ENCODE measurements around the gene ANKRD66. TPM values are rescaled to one million over a fixed set of nuclear protein-coding genes. Genes with fewer than 3 reads are reported as not detected.
"Not testable (repeated sequence)": the region's sequence is repeated elsewhere in the genome, so short reads cannot be mapped to it uniquely, and the experiment has no call there.

The ANKRD66 gene
- total RNA-seq, 2 donors from 2014 or later: not detected

DNA sequence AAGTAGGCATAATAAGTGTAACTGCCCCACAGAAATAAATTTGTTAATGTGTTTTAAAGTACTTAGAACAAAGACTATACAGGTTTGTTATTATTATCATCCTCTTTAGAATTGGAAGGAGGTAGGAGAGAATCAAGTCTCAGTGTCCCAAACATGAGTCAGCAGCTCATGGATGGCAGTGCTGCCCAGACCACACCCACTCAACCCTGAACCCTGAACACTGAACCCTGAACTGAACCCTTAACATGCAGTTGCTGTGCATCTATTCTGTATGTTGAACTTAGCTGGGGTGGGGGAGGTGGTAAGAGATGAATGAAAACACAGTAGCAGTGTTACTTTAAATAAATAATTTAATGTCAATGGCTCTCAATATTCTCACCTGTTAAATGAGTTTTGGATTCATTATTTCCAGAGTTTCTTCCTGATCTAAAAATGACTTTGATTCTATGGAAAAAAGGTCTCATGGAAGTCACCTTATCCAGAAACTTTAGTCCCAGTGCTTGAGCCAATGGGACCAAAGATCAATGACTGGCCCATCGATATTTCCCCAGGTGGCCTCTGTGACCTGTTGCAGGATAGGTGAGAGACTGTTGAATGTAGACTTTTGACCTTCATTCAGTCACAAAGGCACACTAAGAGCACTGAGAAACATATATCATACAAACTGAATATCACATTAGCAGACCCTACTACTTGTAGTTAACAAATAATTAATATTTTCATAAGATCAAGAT is 3.1 kb upstream of the ANKRD66 start:
- H3K36me3 Mint-ChIP-seq: no peaks in the 10 kb centered on the region
- ATAC-seq: no peak
- no peak overlapping the region for H3K27ac Mint-ChIP-seq
- no peak for DNase-seq (ENCODE audit: low spot score in 2 of 2)
- H3K9me3 Mint-ChIP-seq: peaks cover 0 to 4% of the 10 kb centered on the region in 2 donors

DNA sequence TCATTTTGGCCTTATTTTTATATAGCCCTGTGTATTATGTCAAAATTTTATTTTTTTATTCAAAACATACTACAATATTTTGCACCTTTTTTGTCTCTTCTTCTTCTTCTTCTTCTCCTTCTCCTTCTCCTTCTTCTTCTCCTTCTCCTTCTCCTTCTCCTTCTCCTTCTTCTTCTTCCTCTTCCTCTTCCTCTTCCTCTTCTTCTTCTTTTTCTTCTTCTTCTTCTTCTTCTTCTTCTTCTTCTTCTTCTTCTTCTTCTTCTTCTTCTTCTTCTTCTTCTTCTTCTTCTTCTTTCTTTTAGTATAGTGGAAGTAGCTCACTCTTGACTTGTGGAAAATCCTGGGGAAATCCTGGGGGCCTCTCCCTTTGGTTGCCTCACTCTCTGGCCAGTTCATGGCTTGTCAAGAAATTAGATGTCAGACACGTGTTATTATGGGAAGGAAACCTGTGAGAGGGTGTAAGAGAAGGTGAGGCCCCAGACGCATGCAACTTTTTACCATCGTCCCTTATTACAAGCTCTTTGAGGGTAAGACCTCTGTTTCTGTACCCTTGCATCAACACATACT is 2.5 kb upstream of the ANKRD66 start:
- H3K36me3 Mint-ChIP-seq; ATAC-seq; H3K27ac Mint-ChIP-seq; DNase-seq (ENCODE audit: low spot score in 2 of 2); H3K9me3 Mint-ChIP-seq: not testable (repeated sequence)

DNA sequence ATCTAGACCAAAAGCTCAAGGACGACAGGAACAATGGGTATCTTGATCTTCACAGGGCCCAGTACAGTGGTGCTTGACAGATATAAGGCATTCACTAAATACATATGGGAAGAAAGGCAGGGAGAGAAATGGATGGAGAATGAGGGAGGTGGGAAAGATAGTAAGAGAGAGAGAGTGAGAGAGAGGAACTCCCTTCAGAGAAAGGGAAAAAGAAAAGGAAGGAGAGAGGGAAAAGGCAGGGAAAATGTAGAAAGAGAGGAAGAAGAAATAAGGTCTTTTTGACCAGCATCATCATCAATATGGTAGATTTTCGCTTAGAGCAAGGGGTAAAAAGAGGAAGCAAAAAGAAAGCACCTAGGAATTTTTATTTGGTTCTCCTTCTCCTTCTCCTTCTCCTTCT is 760 bp upstream of the ANKRD66 start:
- Mint-ChIP-seq H3K9me3 (peaks cover 0 to 4% of the 10 kb centered on the region in 2 donors), H3K36me3 (no peaks in the 10 kb centered on the region), H3K27ac (no peak overlapping the region)
- DNase-seq (ENCODE audit: low spot score in 2 of 2) (no peak), ATAC-seq (no peak)

DNA sequence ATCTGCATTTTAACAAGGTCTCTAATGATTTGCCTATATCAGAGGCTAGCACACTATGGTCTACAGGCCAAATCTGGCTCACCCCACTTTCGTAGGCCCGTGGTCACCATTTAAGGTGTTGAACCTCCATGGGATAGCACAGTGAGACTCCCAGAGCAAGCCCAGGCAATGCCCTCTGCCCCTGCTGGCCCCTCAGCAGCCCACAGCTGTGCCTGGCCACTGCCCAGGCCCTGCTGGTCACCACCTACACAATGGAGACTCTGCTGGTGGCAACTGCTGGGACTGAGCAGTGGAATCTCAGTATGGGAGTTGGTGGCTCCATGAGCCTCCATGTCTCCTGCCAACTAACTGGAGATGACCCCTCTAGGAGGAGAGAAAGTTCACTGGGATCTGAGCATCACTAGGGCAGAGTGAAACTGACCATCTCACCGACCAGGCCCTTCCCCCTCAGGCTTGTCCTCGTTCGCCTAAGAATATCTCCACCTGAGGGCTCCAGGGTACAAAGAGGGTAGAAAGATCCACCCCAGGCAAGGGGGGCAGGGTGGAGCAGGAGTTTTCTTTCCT is 2.3 kb downstream of the ANKRD66 start:
- ATAC-seq: no peak

DNA sequence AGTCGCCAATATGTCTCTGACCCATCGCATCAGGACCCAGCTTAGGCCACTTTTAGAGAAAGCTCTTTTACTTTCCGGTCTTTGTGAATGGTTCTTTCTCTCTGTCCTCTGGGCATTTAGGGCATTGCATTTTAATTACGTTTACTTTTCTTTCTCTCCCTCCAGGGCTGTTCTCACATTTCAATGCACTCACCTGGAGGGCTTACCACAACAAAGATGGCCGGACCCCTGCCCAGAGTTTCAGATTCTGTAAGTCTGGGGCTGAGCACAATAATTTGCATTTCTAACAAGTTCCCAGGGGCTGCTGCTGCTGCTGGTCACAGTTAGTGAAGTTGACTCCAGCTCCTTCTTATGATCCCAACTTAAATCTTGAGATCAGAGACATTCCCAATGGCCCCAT is 3.0 kb downstream of the ANKRD66 start:
- no peak overlapping the region for H3K27ac Mint-ChIP-seq
- DNase-seq (ENCODE audit: low spot score in 2 of 2) (no peak), ATAC-seq (no peak)
- H3K9me3 Mint-ChIP-seq: peaks cover 0 to 4% of the 10 kb centered on the region in 2 donors
- no peaks in the 10 kb centered on the region for H3K36me3 Mint-ChIP-seq

More for the DNA sequence above, 2.3 kb downstream of the ANKRD66 start:
- no peak overlapping the region for H3K27ac Mint-ChIP-seq
- peaks cover 0 to 4% of the 10 kb centered on the region in 2 donors for H3K9me3 Mint-ChIP-seq
- no peaks in the 10 kb centered on the region for H3K36me3 Mint-ChIP-seq
- DNase-seq (ENCODE audit: low spot score in 2 of 2): no peak

DNA sequence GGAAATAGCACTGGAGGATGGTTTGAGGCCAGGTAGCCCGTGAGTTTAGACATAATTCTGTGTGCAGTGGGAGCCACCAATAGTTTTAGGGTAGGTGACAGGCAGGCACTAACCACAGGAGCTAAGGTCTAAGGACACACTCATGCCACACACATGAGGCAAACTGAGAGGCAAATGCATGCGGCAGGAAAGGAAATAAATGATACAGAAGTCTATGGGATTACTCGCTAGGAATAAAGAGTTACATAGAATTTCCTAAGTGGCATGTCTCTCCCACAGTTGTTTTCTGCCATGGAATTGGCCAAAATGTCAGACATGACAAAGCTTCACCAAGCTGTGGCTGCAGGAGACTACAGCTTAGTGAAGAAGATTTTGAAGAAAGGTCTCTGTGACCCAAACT is 4.9 kb downstream of the ANKRD66 start:
- Mint-ChIP-seq H3K27ac (no peak overlapping the region), H3K9me3 (no peaks in the 10 kb centered on the region), H3K36me3 (no peaks in the 10 kb centered on the region)
- no peak for ATAC-seq
- no peak for DNase-seq (ENCODE audit: low spot score in 2 of 2)

DNA sequence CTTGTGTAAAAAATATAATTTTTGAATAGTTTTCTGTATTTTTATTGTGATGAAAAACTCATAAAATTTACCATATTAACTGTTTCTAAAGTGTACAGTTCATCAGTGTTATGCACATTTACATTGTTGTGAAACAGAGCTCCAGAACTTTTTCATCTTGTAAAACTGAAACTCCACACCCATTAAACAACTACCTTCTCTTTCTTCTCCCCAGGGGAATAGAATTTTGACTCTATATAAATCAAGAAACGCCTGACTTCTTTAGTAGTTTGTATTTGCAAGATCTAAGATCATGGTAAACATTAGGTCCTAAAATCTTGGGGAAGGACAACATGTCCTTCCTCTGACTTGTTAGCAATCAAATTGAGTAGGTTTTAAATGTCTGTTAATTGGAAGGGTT is 9.1 kb downstream of the ANKRD66 start:
- Mint-ChIP-seq H3K9me3 (no peaks in the 10 kb centered on the region), H3K27ac (no peak overlapping the region), H3K36me3 (no peaks in the 10 kb centered on the region)
- DNase-seq (ENCODE audit: low spot score in 2 of 2) (no peak), ATAC-seq (no peak)

DNA sequence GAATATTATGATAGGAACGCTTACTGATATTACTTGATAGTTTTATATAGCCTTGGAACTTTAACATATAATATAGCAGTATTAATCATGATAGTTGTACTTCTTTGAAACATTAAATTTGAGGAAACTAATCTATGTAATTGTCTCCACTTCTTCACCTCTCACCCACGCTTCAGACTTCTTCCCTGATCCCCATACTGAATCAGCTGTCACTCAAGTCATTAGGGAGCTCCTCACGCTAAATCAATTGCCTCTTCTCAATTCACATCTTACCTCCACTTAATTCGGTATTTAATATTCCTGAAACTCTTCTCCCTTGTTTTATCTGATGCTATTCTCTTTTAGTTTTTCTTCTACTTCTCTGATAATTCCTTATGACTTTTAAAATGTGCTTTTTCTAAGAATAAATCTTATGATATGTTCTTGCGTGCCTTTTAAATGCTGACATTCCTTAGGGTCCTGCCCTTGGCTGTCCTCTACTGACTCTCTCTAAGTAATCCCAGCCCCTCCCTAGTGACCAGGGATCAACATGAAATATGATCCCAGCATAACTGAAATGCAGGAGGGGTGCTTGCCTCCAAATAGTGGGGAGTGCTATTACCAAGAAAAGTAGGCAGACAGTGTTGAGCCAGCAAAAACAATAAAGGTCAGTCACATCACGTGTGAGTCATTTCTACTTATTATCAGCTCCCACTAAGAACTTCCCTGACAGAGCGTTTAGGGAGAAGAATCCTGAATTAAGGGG is 9.9 kb downstream of the ANKRD66 start:
- ATAC-seq: no peak
- no peak for DNase-seq (ENCODE audit: low spot score in 2 of 2)
- Mint-ChIP-seq H3K27ac (no peak overlapping the region), H3K36me3 (no peaks in the 10 kb centered on the region), H3K9me3 (no peaks in the 10 kb centered on the region)

DNA sequence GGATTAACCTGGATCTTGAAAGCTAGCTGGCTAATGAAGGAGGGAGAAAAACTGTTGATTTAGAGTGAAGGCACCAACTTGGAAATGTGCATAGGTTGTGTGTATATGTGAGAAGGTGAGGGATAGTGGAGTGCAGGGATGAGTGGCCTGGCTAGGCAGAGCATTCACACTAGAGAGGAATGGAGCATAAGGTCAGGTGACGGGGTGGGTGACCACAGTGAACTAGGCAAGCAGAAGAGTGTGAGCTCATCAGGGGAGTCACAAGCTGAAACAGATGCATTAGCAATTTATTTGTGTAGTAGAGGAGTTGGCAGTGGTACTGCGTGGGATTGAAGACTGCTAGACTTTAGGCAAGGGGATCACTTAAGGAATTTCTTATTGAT is 10.5 kb downstream of the ANKRD66 start:
- Mint-ChIP-seq H3K27ac (no peak overlapping the region), H3K9me3 (no peaks in the 10 kb centered on the region), H3K36me3 (no peaks in the 10 kb centered on the region)
- ATAC-seq (no peak), DNase-seq (ENCODE audit: low spot score in 2 of 2) (no peak)

DNA sequence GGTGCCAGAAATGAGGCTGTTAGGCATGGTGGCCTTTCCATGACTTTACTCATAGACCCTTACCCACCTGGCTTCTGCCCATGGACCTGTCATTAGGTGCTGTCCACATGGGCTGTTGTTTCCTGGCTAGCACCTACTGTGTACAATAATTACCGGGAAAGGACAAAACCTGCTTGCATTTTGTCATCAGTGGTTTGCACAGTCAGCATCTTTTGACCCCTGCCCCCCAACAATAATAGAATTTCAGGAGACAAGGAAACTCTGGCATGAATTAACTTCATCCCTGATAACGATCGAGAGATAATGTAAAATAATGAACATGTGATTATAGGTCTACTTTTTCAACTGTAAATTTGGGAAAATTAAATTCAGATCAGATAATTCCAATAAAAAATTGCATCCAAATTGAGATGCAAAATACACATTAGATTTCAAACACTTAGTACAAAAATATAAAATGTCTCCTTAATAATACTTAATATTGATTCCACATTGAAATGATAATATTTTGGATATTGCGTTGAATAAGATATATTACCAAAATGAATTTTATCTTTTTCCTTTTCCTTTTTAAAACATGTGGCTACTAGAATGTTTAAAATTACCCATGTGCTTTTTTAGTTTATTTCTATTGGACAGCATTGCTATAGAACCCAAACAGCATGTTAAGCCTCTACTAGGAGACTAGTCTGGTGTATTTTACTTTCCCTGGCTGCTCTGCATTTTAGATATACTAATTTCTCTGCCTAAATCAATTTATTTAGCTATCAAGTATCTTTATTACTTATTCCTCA is 12.4 kb downstream of the ANKRD66 start:
- DNase-seq (ENCODE audit: low spot score in 2 of 2) (no peak), ATAC-seq (no peak)
- H3K36me3 Mint-ChIP-seq: no peaks in the 10 kb centered on the region
- H3K27ac Mint-ChIP-seq: no peak overlapping the region
- no peaks in the 10 kb centered on the region for H3K9me3 Mint-ChIP-seq

DNA sequence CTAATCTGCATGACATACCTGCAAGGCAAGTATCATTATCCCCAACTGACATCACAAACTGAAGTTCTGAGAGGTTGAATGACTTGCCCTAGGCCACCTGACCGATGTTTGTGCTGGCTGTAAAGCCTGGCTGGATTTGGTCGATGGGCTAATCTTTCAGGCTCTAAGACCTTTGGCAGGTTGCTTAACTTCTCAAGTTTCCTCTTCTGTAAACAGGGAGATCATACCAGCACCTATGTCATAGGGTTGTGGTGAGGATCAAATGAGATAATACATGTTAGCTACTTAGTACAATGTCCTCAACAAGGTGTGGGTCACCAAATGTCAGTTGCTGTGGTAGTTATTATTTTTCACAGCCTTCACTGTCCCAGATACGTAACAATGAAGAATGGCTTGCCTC is 14.2 kb downstream of the ANKRD66 start:
- Mint-ChIP-seq H3K9me3 (no peaks in the 10 kb centered on the region), H3K36me3 (no peaks in the 10 kb centered on the region), H3K27ac (no peak overlapping the region)
- no peak for DNase-seq (ENCODE audit: low spot score in 2 of 2)
- ATAC-seq: no peak

DNA sequence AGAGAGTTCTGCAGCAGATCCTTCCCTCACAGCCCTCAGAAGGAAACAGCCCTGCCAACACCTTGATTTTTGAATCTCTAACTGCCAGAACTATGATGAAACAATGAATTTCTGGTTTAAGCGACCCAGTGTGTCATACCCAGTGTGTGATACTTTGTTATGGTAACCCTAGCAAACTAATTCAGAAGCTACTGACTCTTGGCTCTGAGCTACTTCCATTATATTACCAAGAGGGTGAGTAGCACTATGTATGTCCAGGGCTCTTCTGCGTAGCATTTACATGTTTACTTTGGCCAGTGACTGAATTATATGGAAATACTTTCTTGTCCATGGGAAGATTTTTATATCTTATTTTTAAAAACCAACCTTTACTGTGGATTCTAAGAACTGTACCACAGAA is 16.7 kb downstream of the ANKRD66 start:
- ATAC-seq (no peak), DNase-seq (ENCODE audit: low spot score in 2 of 2) (no peak)
- Mint-ChIP-seq H3K36me3 (no peaks in the 10 kb centered on the region), H3K27ac (no peak overlapping the region), H3K9me3 (no peaks in the 10 kb centered on the region)

DNA sequence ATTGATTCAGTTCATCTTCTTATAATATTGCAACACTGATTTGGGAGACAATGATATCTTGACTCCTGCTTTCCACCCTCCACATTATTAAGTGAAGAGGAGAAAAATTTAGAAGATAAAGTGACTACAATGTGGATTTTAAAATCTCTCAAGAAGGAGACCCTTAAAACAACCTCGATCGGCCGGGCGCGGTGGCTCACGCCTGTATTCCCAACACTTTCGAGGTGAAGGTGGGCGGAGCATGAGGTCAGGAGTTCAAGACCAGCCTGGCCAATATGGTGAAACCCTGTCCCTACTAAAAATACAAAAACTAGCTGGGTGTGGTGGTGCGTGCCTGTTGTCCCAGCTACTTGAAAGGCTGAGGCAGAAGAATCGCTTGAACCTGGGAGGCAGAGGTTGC is 17.5 kb downstream of the ANKRD66 start:
- not testable (repeated sequence) for DNase-seq (ENCODE audit: low spot score in 2 of 2); H3K27ac Mint-ChIP-seq; H3K36me3 Mint-ChIP-seq; H3K9me3 Mint-ChIP-seq; ATAC-seq

DNA sequence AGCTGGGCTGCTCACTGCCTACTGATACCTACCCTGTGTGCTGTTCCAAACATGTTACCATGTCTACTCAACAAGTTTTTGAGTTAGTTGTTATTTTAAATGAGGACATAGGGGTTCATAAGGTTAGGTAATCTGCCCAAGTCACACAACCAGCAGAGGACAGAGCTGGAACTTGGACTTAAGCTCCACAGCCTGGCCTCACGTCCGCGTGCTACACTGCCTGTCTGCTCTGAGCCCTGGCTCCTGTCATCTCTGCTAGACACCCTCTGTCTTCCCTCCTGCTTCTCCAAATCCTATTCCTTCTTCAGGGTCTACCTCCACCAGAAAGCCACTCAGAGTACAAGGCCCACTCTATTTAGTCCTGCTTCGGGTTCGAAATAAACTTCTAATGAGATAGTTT is 18.2 kb downstream of the ANKRD66 start:
- H3K36me3 Mint-ChIP-seq: no peaks in the 10 kb centered on the region
- H3K9me3 Mint-ChIP-seq: no peaks in the 10 kb centered on the region
- DNase-seq (ENCODE audit: low spot score in 2 of 2) (no peak), ATAC-seq (no peak)
- H3K27ac Mint-ChIP-seq: no peak overlapping the region

DNA sequence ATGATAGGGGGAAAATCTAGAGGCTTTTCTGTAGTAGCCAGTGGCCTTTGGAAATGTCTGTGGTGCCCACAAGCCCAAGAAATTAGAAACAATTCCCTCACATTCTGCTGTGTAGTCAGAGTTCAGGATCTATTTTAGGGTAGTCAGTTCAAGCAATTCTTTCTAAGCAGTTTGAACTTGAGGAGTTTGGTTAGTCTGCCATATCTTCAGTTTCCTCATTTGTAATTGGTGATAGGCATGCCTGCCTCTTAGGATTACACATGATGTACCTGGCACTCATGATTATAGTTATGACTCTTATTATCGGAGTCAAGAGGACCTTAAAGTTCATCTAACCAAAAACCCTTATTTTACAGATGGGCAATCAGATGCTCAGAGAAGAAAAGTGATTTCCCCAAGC is 25.3 kb downstream of the ANKRD66 start:
- no peaks in the 10 kb centered on the region for H3K36me3 Mint-ChIP-seq
- no peaks in the 10 kb centered on the region for H3K9me3 Mint-ChIP-seq
- ATAC-seq (no peak), DNase-seq (ENCODE audit: low spot score in 2 of 2) (no peak)
- no peak overlapping the region for H3K27ac Mint-ChIP-seq

DNA sequence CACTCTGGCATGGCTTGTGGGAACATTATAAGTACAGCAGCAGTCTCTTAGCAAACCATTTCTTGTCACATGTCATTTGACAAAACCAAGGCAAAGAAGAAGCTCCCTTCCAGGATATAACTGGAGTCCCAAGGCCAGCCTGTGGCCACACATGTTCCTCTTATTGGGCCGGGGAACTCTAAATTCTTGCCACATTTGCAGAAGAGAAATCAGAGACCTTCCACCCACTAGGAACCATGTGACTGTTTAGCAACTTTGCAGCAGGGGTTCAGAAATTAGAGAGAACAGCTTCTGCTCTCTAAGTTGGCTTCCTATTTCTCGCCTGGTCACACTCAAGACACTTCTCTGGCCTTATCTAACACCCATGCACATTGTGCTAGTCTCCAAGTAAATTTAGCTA is 26.0 kb downstream of the ANKRD66 start:
- DNase-seq (ENCODE audit: low spot score in 2 of 2) (no peak), ATAC-seq (no peak)

More for the DNA sequence above, 26.0 kb downstream of the ANKRD66 start:
- H3K9me3 Mint-ChIP-seq: no peaks in the 10 kb centered on the region
- no peaks in the 10 kb centered on the region for H3K36me3 Mint-ChIP-seq
- no peak overlapping the region for H3K27ac Mint-ChIP-seq

Data from activated naive CD4-positive, alpha-beta T cell treated with anti-CD3 and anti-CD28 coated beads, Interleukin-2, amount 50 U/mL, for 72 hours (primary cell).